Astrocyte (in vitro differentiated cells and primary cell): ENCODE results near the gene STAB1. TPM values are rescaled to one million over a fixed set of nuclear protein-coding genes. Genes with fewer than 3 reads are reported as not detected.
A peak's percentile ranks its signal among the peaks of the same experiment; 100 is the strongest.

Experiments used
- DNase-seq: peaks from one replicate; pipeline ENCODE4 v3.0.0-alpha.2; 2010; ENCODE audit warnings: low read depth
- FAIRE-seq: peaks from 2 replicates; lab custom pipeline; 2011; peaks lifted over from hg19 to GRCh38; lab: Jason Lieb, UNC
- H2AFZ ChIP-seq: 2 replicates; pipeline ENCODE4 v1.6.0; 2012; ENCODE audit warnings: low read depth, low read length, inconsistent platforms
- H3K27ac ChIP-seq: 2 replicates; pipeline ENCODE4 v1.5.1; 2011; ENCODE audit warnings: low read depth, low read length, inconsistent platforms
- H3K27me3 ChIP-seq: 2 replicates; pipeline ENCODE4 v1.6.0; 2011; ENCODE audit warnings: low read length, inconsistent platforms; ENCODE audit not compliant: insufficient read depth
- H3K36me3 ChIP-seq: 2 replicates; pipeline ENCODE4 v1.5.1; 2011; ENCODE audit warnings: low read length, inconsistent platforms; ENCODE audit not compliant: insufficient read depth
- H3K4me1 ChIP-seq: 2 replicates; pipeline ENCODE4 v1.5.1; 2011; ENCODE audit warnings: low read length, inconsistent platforms; ENCODE audit not compliant: insufficient read depth
- H3K4me2 ChIP-seq: 2 replicates; pipeline ENCODE4 v1.6.0; 2012; ENCODE audit warnings: low read length, inconsistent platforms
- H3K4me3 ChIP-seq: 2 replicates; pipeline ENCODE4 v1.5.1; 2011; ENCODE audit warnings: low read depth, mild to moderate bottlenecking, low read length, inconsistent platforms; ENCODE audit not compliant: insufficient read depth
- H3K79me2 ChIP-seq: 2 replicates; pipeline ENCODE4 v1.6.0; 2012; ENCODE audit warnings: mild to moderate bottlenecking, low read length, inconsistent platforms; ENCODE audit not compliant: insufficient read depth
- H3K9ac ChIP-seq: 2 replicates; pipeline ENCODE4 v1.6.0; 2012; ENCODE audit warnings: mild to moderate bottlenecking, low read length, inconsistent platforms
- H3K9me3 ChIP-seq: 2 replicates; pipeline ENCODE4 v1.5.1; 2012; ENCODE audit warnings: low read depth, mild to moderate bottlenecking, low read length, inconsistent platforms; ENCODE audit not compliant: insufficient read depth
- H4K20me1 ChIP-seq: 2 replicates; pipeline ENCODE4 v1.6.0; 2012; ENCODE audit warnings: low read length, inconsistent platforms; ENCODE audit not compliant: insufficient read depth
- H3K27ac Mint-ChIP-seq: one replicate; pipeline ENCODE4 v1.8.0; 2021; ENCODE audit warnings: mild to moderate bottlenecking, mixed read lengths; ENCODE audit not compliant: unreplicated experiment
- H3K27me3 Mint-ChIP-seq: one replicate; pipeline ENCODE4 v1.8.0; 2021; ENCODE audit warnings: low read depth, mixed read lengths; ENCODE audit not compliant: unreplicated experiment
- H3K36me3 Mint-ChIP-seq: one replicate; pipeline ENCODE4 v1.8.0; 2021; ENCODE audit warnings: low read depth, mixed read lengths; ENCODE audit not compliant: unreplicated experiment
- H3K4me1 Mint-ChIP-seq: one replicate; pipeline ENCODE4 v1.8.0; 2021; ENCODE audit warnings: low read depth, mixed read lengths; ENCODE audit not compliant: unreplicated experiment
- H3K4me3 Mint-ChIP-seq: one replicate; pipeline ENCODE4 v1.8.0; 2021; ENCODE audit warnings: mild to moderate bottlenecking, moderate library complexity, mixed read lengths; ENCODE audit not compliant: unreplicated experiment
- H3K9me3 Mint-ChIP-seq: one replicate; pipeline ENCODE4 v1.8.0; 2021; ENCODE audit warnings: mild to moderate bottlenecking, mixed read lengths; ENCODE audit not compliant: unreplicated experiment
- CTCF ChIP-seq: IDR thresholded peaks from 2 replicates; pipeline ENCODE4 v1.5.1; 2011; ENCODE audit warnings: low read depth, mild to moderate bottlenecking, inconsistent platforms, low read length, moderate library complexity; ENCODE audit not compliant: insufficient read depth
- EZH2 ChIP-seq: IDR thresholded peaks from 2 replicates; pipeline ENCODE4 v1.6.1; 2012; ENCODE audit warnings: mild to moderate bottlenecking, low read length, inconsistent platforms; ENCODE audit not compliant: insufficient read depth
- total RNA-seq: library from RNA; stranded (reverse); gene quantifications from 2 replicates; pipeline ENCODE4 v1.2.1, GENCODE V29; 2021

STAB1 gene
- total RNA-seq, 1 donor from 2014 or later = 0.39 TPM

- H3K36me3 ChIP-seq = peaks cover 8% of the 10 kb centered on the region
- H4K20me1 ChIP-seq = peaks cover 38% of the 10 kb centered on the region
Observed at GRCh38 chr3:52488746-52489145, 6.4 kb upstream of the STAB1 start.

GRCh38 chr3:52489453-52489852 lies 5.7 kb upstream of the STAB1 start:
- peaks cover 19% of the 10 kb centered on the region for H3K4me1 Mint-ChIP-seq
- H3K9me3 ChIP-seq = no peaks in the 10 kb centered on the region
- H2AFZ ChIP-seq = no peak overlapping the region
- DNase-seq (no peak), FAIRE-seq (no peak)
- peaks cover 15% of the 10 kb centered on the region for H3K4me1 ChIP-seq
- H3K4me3 ChIP-seq = no peak overlapping the region
- no peak for TF ChIP-seq CTCF
- TF ChIP-seq EZH2 = no peak
- H3K36me3 Mint-ChIP-seq = peaks cover 13% of the 10 kb centered on the region
- H3K27me3 Mint-ChIP-seq = no peaks in the 10 kb centered on the region
- H3K27me3 ChIP-seq = no peaks in the 10 kb centered on the region
- H3K27ac ChIP-seq = no peak overlapping the region
- H3K9ac ChIP-seq = no peak overlapping the region
- H3K9me3 Mint-ChIP-seq = no peaks in the 10 kb centered on the region
- H4K20me1 ChIP-seq = peaks cover 34% of the 10 kb centered on the region
- H3K4me3 Mint-ChIP-seq = no peak overlapping the region
- no peaks in the 10 kb centered on the region for H3K79me2 ChIP-seq
- no peak overlapping the region for H3K27ac Mint-ChIP-seq
- H3K4me2 ChIP-seq = no peak overlapping the region
- H3K36me3 ChIP-seq = peaks cover 8% of the 10 kb centered on the region

More at GRCh38 chr3:52488746-52489145, 6.4 kb upstream of the STAB1 start:
- H3K27ac ChIP-seq = no peak overlapping the region
- no peaks in the 10 kb centered on the region for H3K9me3 ChIP-seq
- no peak overlapping the region for H3K4me3 ChIP-seq
- Mint-ChIP-seq H3K27ac (no peak overlapping the region), H3K4me1 (peaks cover 24% of the 10 kb centered on the region), H3K9me3 (no peaks in the 10 kb centered on the region), H3K36me3 (peaks cover 13% of the 10 kb centered on the region), H3K27me3 (no peaks in the 10 kb centered on the region), H3K4me3 (no peak overlapping the region)
- no peaks in the 10 kb centered on the region for H3K79me2 ChIP-seq
- no peak overlapping the region for H2AFZ ChIP-seq
- peaks cover 15% of the 10 kb centered on the region for H3K4me1 ChIP-seq
- DNase-seq (no peak), FAIRE-seq (no peak)
- no peaks in the 10 kb centered on the region for H3K27me3 ChIP-seq
- H3K9ac ChIP-seq = no peak overlapping the region
- TF ChIP-seq CTCF (no peak), EZH2 (no peak)
- H3K4me2 ChIP-seq = no peak overlapping the region

GRCh38 chr3:52490035-52490938 lies 4.9 kb upstream of the STAB1 start:
- H3K27me3 ChIP-seq = no peaks in the 10 kb centered on the region
- FAIRE-seq (no peak), DNase-seq (no peak)
- H3K4me1 ChIP-seq = peaks cover 17% of the 10 kb centered on the region
- H3K4me3 ChIP-seq = no peak overlapping the region
- H3K79me2 ChIP-seq = no peaks in the 10 kb centered on the region
- peak overlapping the region; percentile 47 for H3K27ac ChIP-seq
- no peaks in the 10 kb centered on the region for H3K27me3 Mint-ChIP-seq
- H4K20me1 ChIP-seq = peaks cover 28% of the 10 kb centered on the region
- H2AFZ ChIP-seq = no peak overlapping the region
- H3K4me2 ChIP-seq = peak overlapping the region; percentile 43
- TF ChIP-seq CTCF = no peak
- TF ChIP-seq EZH2 = no peak
- H3K36me3 ChIP-seq = peaks cover 8% of the 10 kb centered on the region
- no peaks in the 10 kb centered on the region for H3K9me3 ChIP-seq
- peak overlapping the region; percentile 49 for H3K27ac Mint-ChIP-seq
- H3K4me3 Mint-ChIP-seq = no peak overlapping the region
- peak overlapping the region; percentile 18 for H3K9ac ChIP-seq
- peaks cover 19% of the 10 kb centered on the region for H3K4me1 Mint-ChIP-seq
- peaks cover 14% of the 10 kb centered on the region for H3K36me3 Mint-ChIP-seq
- H3K9me3 Mint-ChIP-seq = no peaks in the 10 kb centered on the region
